ENCODE measurements around the gene ANAPC16. TPM values are rescaled to one million over a fixed set of nuclear protein-coding genes. Genes with fewer than 3 reads are reported as not detected.

The ANAPC16 gene
- total RNA-seq, 1 donor from 2014 or later: 105 TPM

- no peaks in the 10 kb centered on the region for H3K36me3 ChIP-seq (ENCODE audit: control insufficient read depth, insufficient read depth, low read length)
- DNase-seq (ENCODE audit: low read depth): no peak
- no peak overlapping the region for H3K4me3 ChIP-seq (ENCODE audit: low read depth, low read length)
- no peaks in the 10 kb centered on the region for H3K27me3 ChIP-seq (ENCODE audit: control insufficient read depth, insufficient read depth, low read length)
- TF ChIP-seq CTCF (IDR thresholded peaks at IDR 0.05; ENCODE audit: insufficient read depth, low read length, poor library complexity, severe bottlenecking): no peak
Measured at GRCh38 chr10:72184156-72184555, 31.7 kb upstream of the ANAPC16 start.

GRCh38 chr10:72186258-72186981, 29.4 kb upstream of the ANAPC16 start:
- Histone ChIP-seq H3K36me3 (ENCODE audit: control insufficient read depth, insufficient read depth, low read length) (no peaks in the 10 kb centered on the region), H3K27me3 (ENCODE audit: control insufficient read depth, insufficient read depth, low read length) (no peaks in the 10 kb centered on the region), H3K4me3 (ENCODE audit: low read depth, low read length) (no peak overlapping the region)
- no peak for TF ChIP-seq CTCF (IDR thresholded peaks at IDR 0.05; ENCODE audit: insufficient read depth, low read length, poor library complexity, severe bottlenecking)
- no peak for DNase-seq (ENCODE audit: low read depth)

- DNase-seq (ENCODE audit: low read depth): no peak
- no peaks in the 10 kb centered on the region for H3K27me3 ChIP-seq (ENCODE audit: control insufficient read depth, insufficient read depth, low read length)
- no peak overlapping the region for H3K4me3 ChIP-seq (ENCODE audit: low read depth, low read length)
- H3K36me3 ChIP-seq (ENCODE audit: control insufficient read depth, insufficient read depth, low read length): no peaks in the 10 kb centered on the region
- TF ChIP-seq CTCF (IDR thresholded peaks at IDR 0.05; ENCODE audit: insufficient read depth, low read length, poor library complexity, severe bottlenecking): no peak
Measured at GRCh38 chr10:72186982-72187330, 28.9 kb upstream of the ANAPC16 start.

- DNase-seq (ENCODE audit: low read depth): no peak
- no peak for TF ChIP-seq CTCF (IDR thresholded peaks at IDR 0.05; ENCODE audit: insufficient read depth, low read length, poor library complexity, severe bottlenecking)
- Histone ChIP-seq H3K4me3 (ENCODE audit: low read depth, low read length) (no peak overlapping the region), H3K36me3 (ENCODE audit: control insufficient read depth, insufficient read depth, low read length) (peaks cover 2% of the 10 kb centered on the region), H3K27me3 (ENCODE audit: control insufficient read depth, insufficient read depth, low read length) (no peaks in the 10 kb centered on the region)
Measured at GRCh38 chr10:72194949-72195348, 20.9 kb upstream of the ANAPC16 start.

GRCh38 chr10:72200883-72201282, 14.9 kb upstream of the ANAPC16 start:
- no peak for TF ChIP-seq CTCF (IDR thresholded peaks at IDR 0.05; ENCODE audit: insufficient read depth, low read length, poor library complexity, severe bottlenecking)
- no peak for DNase-seq (ENCODE audit: low read depth)
- no peaks in the 10 kb centered on the region for H3K36me3 ChIP-seq (ENCODE audit: control insufficient read depth, insufficient read depth, low read length)

GRCh38 chr10:72201293-72201692, 14.5 kb upstream of the ANAPC16 start:
- TF ChIP-seq CTCF (IDR thresholded peaks at IDR 0.05; ENCODE audit: insufficient read depth, low read length, poor library complexity, severe bottlenecking): no peak
- Histone ChIP-seq H3K4me3 (ENCODE audit: low read depth, low read length) (no peak overlapping the region), H3K27me3 (ENCODE audit: control insufficient read depth, insufficient read depth, low read length) (no peaks in the 10 kb centered on the region), H3K36me3 (ENCODE audit: control insufficient read depth, insufficient read depth, low read length) (no peaks in the 10 kb centered on the region)
- DNase-seq (ENCODE audit: low read depth): no peak

More at GRCh38 chr10:72200883-72201282, 14.9 kb upstream of the ANAPC16 start:
- no peak overlapping the region for H3K4me3 ChIP-seq (ENCODE audit: low read depth, low read length)
- no peaks in the 10 kb centered on the region for H3K27me3 ChIP-seq (ENCODE audit: control insufficient read depth, insufficient read depth, low read length)

Data from kidney epithelial cell (primary cell).